GM12873 (cell line): ENCODE data around the gene C10orf143.

ENCODE experiments used
- TF ChIP-seq, protein P1 (sequence below): IDR thresholded peaks from 2 replicates; pipeline ENCODE4 v1.5.1; 2012; ENCODE audit warnings: low read depth, mild to moderate bottlenecking, moderate library complexity, low read length, control low read depth; ENCODE audit not compliant: insufficient read depth; ENCODE audit errors: missing control alignments

C10orf143 gene

GRCh38 chr10:130043491-130043890, 67.1 kb downstream of the C10orf143 start:
- TF ChIP-seq, protein P1, sequence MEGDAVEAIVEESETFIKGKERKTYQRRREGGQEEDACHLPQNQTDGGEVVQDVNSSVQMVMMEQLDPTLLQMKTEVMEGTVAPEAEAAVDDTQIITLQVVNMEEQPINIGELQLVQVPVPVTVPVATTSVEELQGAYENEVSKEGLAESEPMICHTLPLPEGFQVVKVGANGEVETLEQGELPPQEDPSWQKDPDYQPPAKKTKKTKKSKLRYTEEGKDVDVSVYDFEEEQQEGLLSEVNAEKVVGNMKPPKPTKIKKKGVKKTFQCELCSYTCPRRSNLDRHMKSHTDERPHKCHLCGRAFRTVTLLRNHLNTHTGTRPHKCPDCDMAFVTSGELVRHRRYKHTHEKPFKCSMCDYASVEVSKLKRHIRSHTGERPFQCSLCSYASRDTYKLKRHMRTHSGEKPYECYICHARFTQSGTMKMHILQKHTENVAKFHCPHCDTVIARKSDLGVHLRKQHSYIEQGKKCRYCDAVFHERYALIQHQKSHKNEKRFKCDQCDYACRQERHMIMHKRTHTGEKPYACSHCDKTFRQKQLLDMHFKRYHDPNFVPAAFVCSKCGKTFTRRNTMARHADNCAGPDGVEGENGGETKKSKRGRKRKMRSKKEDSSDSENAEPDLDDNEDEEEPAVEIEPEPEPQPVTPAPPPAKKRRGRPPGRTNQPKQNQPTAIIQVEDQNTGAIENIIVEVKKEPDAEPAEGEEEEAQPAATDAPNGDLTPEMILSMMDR: no peak

DNA sequence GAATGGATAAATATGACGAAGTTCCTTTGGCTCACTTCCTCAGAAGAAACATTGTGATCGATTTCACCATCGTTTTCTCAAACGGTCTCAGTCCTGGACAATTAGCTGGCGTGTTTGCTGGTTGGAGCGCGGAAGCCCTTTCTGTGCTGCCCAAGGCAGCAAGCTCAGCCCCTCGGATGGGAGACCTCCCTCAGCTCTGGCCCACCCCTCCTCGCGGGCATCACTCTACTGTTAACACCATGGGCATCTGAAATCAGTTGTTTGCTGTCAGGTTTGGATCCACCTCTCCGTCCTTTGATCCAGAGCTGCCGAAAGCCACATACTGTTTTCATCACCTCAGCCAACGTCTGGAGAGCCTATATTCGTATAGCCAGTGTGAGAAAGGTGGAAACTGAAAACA, 68.2 kb downstream of the C10orf143 start:
- TF ChIP-seq, protein P1: no peak

GRCh38 chr10:130041451-130042371, 68.9 kb downstream of the C10orf143 start:
- TF ChIP-seq, protein P1: no peak

- TF ChIP-seq, protein P1: no peak
Observed at GRCh38 chr10:130040817-130041330, 69.8 kb downstream of the C10orf143 start.

GRCh38 chr10:130040351-130040750, 70.3 kb downstream of the C10orf143 start:
- TF ChIP-seq, protein P1: no peak

- TF ChIP-seq, protein P1: no peak
Observed at GRCh38 chr10:130039141-130039540, 71.5 kb downstream of the C10orf143 start.

GRCh38 chr10:130038611-130039109, 72.0 kb downstream of the C10orf143 start:
- TF ChIP-seq, protein P1: no peak
